Stimulated activated CD4-positive, alpha-beta T cell treated with anti-CD3 and anti-CD28 coated beads, Interleukin-2, amount 100 ng/mL, for 24 hours (primary cell): ENCODE results near the gene GOLGA2.
"Not testable (repeated sequence)": the region's sequence is repeated elsewhere in the genome, so short reads cannot be mapped to it uniquely, and the experiment has no call there.

Experiments used
- DNase-seq, 2 donors: peaks; one replicate each; pipeline ENCODE4 v3.0.0-alpha.2; 2020

Gene GOLGA2

DNA sequence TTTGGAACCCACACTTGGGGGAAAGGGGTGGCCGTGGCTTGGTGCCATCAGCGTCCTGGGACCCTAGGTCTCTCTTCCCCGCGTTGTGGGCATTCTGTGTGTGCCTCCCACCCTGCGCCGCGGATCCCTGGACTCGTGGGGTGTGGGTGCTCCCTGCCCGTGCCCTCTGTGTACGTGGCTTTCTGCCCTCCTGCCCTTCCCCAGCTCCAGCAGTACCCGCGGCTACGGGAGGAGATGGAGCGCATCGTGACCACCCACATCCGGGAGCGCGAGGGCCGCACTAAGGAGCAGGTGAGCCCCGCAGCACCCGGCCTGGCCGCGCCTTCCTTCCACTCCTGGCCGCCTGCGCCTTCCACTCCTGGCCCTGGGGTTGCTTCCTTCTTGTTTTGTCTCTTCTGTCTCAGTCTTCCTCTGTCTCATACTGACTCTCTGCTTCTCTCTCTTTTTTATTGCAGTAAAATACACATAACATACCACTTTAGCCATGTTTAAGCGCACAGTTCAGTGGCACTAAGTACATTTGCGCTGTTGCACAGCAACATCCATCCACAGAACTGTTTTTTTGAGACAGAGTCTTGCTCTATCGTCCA is 41.9 kb downstream of the GOLGA2 start:
- no peak for DNase-seq

DNA sequence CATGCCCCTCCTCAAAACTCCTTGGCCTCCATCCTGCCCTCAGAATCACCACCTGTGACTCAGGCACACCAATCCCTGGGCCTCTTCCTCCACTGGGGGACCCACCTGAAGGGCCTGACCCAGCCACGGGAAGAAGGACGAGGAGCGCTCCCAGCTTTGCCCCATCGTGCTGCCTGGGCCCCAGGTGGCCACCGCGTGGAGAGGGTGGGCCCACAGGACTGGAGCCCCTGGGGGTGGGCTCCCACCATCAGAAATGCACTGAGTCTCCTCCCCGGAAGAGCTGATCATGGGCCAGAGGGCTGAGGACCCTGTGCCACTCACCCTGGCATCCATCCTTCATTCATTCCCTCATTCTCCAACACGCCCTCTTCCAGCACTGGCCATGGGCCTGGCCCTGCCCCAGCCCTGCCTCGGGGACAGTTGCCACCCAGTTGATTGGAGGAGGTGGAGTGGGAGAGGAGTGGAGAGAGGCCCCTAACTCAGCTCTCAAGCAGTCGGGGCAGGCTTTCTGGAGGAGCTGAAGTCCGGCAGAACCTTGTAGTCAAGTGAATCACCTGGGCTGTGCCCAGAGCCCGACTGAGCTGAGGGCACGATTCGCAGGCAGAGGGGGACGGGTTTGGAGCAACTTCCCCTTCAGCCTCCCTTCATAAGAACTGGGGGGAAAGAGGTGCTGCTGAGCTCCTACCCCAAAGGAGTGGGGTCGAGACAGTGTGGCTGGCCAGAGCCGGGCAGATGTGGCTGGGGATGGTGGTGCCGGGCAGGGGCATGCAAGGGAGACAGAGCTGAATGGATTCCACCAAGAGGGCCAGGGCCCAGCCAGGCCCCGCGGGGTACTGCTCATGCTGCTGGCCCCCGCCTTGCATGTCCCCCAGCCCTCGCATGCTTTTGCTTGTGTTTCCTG is 43.0 kb downstream of the GOLGA2 start:
- no peak for DNase-seq

DNA sequence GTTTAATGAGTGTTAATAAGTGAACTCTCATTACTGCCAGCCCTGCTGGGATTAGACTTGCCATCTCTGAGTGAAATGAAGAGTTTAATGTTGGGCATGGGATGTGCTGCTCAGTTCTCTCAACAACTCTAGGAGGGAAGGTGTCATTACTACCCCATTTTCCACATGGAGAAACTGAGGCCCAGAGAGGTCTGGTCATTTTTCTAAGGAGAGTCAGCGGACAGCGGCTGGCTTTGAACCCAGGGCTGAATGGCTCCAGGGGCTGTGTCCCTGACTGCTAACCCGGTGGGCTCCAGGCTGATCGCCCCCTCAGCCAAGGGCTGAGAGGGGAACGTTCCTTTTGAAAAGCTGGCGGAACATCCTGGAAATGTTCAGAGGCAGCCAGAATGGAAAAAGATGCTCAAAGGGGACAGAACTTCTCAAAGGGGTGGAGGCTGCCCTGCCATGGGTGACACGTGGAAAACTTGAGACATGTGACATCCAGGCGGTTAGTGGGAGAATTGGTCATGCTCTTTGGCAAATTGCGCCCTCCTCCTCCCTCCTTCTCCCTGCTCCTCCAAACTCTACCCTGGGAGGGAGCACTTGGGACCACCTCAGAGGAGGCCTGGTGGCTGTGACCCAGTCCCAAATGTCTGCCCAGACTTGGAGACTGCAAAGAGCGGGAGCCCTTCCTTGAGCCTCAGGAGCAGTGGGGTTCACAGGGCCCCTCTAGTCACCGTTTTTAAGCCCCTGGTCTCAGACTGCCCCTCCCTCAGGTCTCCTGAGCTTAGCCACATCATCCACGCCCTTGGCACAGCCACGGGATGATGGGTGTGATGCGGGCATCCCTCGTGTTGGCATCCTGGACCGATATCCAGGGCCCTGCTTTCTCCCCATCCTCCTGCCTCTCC is 43.9 kb downstream of the GOLGA2 start:
- peak in 1 of 2 donors; percentile 10 for DNase-seq

DNA sequence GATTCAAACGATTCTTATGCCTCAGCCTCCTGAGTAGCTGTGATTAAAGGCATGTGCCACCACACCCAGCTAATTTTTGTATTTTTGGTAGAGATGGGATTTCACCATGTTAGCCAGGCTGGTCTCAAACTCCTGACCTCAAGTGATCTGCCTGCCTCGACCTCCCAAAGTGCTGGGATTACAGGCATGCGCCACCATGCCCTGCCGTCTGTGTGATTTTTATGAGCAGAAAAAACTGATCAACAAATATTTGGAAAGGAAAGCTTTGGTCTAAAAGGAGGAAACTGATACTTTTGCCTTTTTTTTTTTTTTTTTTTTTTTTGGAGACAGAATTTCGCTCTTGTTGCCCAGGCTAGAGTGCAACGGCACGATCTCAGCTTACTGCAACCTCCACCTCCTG is 44.9 kb downstream of the GOLGA2 start:
- not testable (repeated sequence) for DNase-seq

DNA sequence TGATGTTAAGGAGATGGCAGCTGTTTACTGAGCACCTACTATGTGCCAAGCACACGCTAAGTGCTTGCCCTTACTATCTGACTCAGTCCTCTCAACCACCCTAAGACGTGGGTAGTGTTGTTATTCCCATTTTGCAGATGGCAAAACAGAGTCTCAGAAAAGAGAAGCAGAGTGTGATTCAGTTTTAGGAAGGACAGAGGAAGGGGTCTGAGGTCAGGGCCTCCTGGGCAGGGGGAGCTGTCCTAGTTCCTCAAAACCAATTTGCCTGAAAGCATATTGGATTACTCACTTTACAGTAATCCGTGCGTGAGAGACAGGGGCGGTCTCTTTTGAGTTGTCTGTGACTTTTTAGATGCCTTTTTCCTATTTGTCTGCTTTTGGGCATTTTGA is 49.4 kb downstream of the GOLGA2 start:
- DNase-seq: no peak

DNA sequence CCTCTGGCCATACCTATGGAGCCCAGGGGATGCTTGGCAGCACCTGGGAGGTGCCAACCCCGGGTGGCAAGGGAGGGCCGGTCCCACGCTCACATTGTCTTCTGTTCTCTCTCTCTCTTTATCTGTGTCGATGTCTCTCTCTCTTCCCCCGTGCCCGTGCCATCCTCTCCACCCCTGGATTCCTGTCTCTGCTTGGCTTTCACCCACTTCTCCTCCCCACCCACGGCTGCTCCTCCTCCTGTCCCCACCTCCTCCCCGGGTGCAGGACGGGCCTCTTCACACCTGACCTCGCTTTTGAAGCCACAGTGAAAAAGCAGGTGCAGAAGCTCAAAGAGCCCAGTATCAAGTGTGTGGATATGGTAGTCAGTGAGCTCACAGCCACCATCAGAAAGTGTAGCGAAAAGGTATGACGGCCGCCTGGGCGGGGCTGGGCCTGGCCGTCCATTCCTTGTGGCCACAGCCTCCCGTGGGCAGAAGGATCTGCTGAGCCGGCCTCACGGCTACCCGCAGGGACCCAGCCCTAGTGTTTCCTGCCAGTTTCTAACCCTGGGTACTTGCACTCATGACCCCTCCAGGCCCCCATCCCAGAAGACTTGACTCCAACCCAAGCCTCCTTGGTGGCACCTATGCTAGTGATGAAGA is 49.9 kb downstream of the GOLGA2 start:
- no peak for DNase-seq

DNA sequence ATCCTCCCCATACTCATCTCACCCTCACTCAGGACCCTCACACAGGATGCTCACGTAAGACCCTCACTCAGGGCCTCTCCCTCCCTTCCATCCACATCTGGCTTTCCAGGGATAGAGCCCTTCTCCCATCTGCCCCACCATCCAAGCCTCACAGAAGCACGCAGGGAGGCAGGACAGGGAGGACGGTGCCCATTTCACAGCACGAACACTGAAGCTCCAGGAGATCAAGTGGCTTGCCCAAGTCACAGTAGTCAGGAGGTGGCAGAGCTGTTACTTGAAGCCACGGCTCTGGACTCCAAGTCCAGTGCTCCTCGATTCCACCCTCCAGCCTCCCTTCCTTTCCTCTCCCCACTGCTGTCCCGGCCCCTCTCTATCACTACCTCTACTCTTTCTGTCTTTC is 50.9 kb downstream of the GOLGA2 start:
- no peak for DNase-seq

DNA sequence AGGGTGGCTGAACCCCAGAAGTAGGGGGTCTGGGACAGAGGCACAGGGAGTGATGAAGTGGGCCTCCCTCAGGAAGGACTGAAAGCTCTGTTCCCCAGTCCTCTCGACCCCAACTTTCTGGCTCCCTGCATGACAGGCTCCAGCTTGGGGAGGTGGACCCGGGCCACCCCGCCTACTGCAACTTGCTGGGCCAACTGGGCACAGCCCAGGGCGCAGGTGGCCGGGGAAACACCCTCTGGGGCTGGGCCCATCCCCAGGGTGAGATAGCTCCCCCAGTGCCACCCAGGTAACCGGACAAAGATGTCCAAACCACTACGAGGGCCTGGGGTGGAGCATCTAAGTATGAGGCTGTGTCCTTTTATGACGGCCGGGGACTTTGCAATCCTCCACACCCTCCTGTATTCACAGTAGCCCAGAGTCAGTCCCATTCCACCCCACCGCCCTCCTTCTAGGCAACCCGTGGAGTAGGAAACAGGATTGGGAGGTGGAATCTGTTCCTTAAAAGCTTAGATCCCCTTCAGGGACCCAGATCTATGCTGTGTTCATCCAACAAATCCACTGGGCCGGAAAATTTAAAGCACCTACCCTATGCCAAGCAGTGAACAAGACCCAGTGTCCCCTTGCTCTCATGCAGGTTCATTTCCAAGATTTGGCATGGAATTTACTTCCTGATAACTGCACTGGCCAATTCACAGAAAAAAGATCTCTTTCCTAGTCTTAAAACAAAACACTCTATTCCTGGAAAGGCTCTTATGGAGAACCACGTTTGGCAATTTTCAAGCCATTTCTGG is 52.7 kb downstream of the GOLGA2 start:
- no peak for DNase-seq

DNA sequence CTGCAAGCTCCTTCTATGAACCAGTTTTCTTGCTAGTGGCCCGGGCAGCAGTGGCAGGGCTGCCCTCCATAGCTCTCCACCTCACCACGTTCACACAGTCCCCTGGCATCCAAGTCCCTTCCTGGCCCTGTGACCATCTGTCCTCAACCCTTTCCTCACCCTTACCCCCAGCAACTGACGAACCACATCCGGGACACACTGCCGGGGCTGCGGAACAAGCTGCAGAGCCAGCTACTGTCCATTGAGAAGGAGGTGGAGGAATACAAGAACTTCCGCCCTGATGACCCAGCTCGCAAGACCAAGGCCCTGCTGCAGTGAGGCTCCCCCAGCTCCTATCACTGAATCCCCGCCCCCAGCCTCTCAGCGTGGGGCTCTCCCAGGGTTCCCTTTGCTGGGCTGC is 53.8 kb downstream of the GOLGA2 start:
- no peak for DNase-seq

DNA sequence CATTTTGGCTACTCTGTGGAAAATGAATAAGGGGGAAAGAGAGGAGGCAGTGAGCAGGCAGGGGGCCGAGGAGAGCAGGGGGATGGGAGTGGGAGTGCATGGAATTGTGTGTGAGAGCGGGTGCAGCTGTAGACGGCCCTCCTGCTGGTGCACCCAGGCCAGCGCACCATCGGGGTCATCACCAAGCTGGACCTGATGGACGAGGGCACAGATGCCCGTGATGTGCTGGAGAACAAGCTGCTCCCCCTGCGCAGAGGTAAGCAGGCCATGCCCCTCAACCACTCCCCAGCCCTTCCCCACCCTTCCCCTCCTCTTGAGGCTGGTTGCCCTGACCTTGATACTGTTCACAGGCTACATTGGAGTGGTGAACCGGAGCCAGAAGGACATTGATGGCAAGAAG is 56.0 kb downstream of the GOLGA2 start:
- DNase-seq: no peak

DNA sequence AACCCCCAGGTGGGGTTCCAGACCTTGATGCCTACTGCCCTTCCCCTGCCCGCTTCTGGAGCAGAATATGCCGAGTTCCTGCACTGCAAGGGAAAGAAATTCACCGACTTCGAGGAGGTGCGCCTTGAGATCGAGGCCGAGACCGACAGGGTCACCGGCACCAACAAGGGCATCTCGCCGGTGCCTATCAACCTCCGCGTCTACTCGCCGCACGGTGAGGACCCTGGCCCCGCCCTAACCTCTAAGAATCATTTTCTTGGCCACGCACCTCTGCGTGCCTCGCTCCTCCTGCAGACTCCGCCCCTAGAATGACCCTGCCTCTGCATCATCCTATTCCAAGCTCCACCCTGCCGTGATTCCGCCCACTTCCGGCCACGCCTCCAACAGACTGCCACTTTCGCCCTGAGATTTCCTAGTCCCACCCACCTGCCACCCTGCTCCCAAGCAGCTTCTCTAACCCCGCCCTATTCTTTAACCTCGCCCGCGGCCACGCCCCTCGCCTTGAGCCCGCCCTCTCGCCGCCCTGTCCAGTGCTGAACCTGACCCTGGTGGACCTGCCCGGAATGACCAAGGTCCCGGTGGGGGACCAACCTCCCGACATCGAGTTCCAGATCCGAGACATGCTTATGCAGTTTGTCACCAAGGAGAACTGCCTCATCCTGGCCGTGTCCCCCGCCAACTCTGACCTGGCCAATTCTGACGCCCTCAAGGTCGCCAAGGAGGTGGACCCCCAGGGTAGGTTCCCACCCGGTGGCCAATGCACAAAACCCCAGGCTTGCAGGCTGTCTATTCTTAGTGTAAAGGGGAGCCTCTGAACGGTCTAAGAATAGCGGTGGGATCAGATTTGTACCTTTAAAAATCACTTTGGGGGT is 57.1 kb downstream of the GOLGA2 start:
- peak; percentile 93 to 98 for DNase-seq

DNA sequence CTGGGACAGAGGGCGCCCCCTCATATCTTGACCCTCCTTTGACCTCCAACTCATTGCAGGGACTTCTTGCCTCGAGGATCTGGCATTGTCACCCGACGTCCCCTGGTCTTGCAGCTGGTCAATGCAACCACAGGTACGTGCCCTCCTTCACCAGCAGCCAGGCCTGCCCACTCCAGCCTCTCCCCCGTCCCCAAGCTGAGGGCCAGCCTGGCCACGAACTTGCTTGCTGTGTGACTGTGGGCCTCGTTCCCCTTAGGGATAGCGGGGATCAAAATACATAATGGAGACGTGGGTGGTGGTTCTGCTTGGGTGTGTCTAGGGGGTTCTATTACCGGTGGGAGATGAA is 57.7 kb downstream of the GOLGA2 start:
- no peak for DNase-seq

DNA sequence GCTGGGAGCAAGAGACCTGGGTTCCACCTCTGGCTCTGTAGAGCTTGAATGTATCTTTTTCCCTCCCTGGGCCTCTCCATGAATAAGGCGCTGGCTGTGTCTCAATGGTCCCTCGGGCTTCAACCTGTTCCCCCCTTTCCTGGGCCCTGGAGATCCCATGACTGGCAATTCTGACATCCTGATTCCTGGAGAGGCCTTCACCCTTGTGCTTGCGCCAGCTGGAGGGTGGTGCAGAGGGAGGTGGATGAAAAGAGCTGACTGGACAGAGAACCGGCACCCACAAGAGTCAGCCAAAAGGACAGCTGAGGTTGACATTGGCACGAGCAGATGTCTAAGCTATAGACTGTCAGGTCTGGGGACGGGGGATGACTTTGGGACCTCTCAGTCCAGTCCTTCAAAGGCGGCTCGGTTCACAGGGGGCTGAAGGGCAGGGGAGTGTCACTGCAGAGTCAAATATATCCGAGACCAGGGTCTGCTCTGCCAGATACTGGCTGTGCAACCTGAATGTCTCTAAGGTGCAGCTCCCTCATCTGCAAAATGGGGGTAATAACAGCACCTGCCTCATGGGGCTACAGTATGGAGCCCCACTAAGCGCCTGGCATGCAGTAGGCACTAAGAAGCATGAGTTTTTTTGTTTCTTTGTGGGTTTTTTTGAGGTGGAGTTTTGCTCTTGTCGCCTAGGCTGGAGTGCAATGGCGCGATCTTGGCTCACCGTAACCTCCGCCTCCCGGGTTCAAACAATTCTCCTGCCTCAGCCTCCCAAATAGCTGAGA is 58.8 kb downstream of the GOLGA2 start:
- DNase-seq: no peak

DNA sequence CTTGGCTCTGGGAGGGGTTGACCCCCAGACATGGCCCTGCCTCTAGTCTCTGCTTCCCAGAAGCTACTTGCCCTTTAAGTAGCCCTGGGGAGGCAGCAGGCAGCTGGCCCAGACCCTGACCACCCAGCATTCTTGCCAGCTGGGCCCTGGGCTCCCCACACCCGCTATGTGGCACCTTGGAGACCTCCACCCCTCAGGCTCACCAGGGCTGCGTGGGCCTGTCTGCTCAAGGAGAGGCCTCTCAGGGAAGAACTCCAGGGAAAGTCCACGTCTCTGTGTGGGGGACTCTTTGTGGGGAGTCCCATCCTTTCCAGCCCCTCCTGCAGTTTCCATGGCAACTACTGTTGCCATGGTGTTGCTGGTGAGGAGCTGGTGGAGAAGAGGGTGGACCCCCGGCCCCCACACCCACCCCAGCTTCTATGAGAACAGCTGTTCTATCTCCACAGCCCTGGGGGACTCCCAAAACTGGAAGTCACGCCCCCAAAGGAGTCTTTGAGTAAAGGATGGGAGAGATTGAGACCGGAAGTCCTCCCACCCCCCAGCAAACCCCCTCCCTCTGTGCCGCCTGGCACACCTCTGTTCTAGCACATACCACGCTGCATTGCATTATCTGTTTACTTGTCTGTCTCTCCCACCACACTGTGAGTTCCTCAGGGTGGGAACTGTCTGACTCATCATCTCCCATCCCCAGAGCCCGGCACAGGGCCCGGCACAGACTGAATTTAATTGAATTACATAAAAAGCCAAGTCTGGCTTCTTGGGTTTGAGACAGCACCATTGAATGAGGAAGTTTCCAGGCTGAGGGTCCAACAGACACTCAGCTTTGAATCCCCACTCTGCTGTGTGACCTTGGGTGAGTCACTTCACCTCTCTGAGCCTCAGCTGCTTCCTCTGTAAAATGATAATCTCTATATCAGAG is 60.1 kb downstream of the GOLGA2 start:
- no peak for DNase-seq

DNA sequence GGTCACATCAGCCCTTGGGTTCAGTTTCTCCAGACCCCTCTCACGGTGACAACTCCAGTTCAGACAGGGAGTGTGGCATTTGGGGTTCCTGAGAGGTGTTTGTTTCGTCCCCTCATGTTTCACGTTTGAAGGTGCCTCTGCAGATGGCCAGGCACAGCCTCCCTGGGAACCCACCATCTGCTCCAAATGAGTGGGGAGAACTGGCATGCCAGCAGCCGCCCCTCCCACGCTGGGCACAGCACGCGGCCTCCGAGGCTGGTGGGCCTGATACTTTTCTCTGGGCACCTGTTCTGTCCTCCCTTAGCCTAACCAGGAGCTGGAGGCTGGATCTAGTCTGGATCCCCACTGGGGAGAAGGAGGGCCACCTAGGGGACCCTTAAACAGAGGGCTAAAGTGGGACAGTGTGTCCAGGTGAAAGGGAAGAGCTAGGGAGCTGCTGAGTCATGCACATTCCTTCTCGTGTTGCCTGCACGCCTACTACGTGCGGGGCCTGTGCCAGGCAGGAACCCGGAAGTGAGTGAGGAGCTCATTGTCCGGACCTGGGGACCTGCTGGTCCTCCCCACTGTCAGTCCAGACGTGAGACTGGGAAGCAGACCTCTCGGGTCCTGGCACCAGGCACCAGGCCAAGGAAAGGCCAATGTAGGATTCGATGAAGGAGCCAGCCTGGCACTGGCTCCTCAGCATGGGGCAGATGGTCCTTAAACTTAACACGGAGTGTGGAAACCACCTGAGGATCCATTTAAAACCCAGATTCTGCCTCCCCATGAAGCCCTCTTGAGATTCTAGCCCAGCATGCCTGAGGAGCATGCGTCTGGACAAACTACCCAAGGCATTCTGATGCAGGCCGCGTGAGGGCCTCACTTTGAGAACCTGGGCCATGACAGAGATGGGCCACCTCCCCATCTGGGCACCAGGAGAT is 61.0 kb downstream of the GOLGA2 start:
- DNase-seq: no peak

DNA sequence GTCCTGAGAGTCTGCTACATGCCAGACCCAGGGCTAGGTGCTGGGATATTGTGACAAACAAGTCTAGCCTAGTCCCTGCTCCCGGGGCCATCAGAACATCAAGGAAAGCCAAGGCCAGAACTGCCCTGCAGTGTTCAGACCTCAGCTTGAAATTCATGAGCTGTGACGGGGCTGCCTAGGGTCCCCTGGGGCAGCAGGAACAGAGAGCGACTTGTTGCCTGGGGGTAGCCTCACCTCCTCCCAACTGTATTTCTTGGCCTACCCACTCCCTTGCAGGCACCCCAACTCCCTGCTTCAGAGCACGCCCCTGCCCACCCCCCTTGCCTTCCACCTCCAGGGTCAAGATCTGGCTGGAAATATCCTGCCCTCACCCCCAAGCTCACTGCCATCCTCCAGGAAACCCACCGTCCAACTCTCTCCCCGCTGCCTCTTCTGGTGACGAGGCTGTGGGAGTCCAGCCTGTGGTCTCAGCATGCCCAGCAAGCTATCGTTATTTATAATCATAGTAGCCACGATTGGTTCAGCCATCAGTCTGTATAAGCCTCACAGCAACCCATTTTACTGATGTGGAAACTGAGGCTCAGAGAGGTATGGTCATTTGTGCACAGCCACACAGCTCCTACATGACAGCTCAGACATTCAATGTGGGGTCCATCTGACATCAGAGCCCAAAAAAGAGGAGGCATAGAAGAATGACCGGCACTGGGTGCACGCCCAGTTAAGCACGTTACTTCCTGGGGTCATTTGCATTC is 61.9 kb downstream of the GOLGA2 start:
- DNase-seq: no peak

DNA sequence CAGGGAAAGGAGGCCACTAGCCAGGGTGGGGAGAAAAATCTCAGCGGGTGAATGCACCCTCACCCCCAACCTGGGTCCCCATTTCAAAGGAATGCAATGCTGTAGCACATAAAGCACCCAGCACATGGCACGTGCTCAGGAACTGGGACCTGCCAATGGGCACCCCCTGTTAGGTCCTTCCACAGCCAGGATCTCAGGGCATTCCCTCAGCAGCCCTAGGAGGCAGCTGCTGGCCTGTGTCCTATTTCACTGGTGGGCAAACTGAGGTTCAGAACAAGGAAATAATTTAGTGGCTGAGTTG is 63.9 kb downstream of the GOLGA2 start:
- DNase-seq: no peak
